AG09309 (cell line): ENCODE results near the gene COL6A1.

Experiments
- DNase-seq: peaks from one replicate; pipeline ENCODE4 v3.0.0-alpha.2; 2010; ENCODE audit warnings: low read depth
- H3K4me3 ChIP-seq: 2 replicates; pipeline ENCODE4 v1.5.1; 2011; ENCODE audit warnings: mild to moderate bottlenecking, low read depth, low read length, moderate library complexity; ENCODE audit not compliant: control insufficient read depth
- CTCF ChIP-seq: IDR thresholded peaks from 2 replicates; pipeline ENCODE4 v1.5.1; 2011; ENCODE audit warnings: mild to moderate bottlenecking, low read depth, low read length, inconsistent platforms; ENCODE audit not compliant: insufficient read depth, control insufficient read depth; ENCODE audit errors: missing control alignments

The COL6A1 gene

GRCh38 chr21:45945868-45946210 lies 35.7 kb upstream of the COL6A1 start:
- no peak for DNase-seq
- no peak for TF ChIP-seq CTCF
- H3K4me3 ChIP-seq = no peak overlapping the region

GRCh38 chr21:45947296-45947695 lies 34.3 kb upstream of the COL6A1 start:
- no peak for DNase-seq
- no peak overlapping the region for H3K4me3 ChIP-seq
- no peak for TF ChIP-seq CTCF

GRCh38 chr21:45947716-45948255 lies 33.8 kb upstream of the COL6A1 start:
- TF ChIP-seq CTCF = no peak
- no peak for DNase-seq

GRCh38 chr21:45948576-45949141 lies 32.9 kb upstream of the COL6A1 start:
- TF ChIP-seq CTCF = no peak
- no peak for DNase-seq
- H3K4me3 ChIP-seq = no peak overlapping the region

More at GRCh38 chr21:45947716-45948255, 33.8 kb upstream of the COL6A1 start:
- no peak overlapping the region for H3K4me3 ChIP-seq

- no peak for TF ChIP-seq CTCF
- no peak overlapping the region; the same call in 1 of the 2 replicates for H3K4me3 ChIP-seq
- DNase-seq = no peak
These were observed 31.4 kb upstream of the COL6A1 start for GRCh38 chr21:45949928-45950739.

- no peak overlapping the region for H3K4me3 ChIP-seq
- no peak for TF ChIP-seq CTCF
- DNase-seq = no peak
These were observed 30.6 kb upstream of the COL6A1 start for GRCh38 chr21:45950740-45951515.
